NCI-H2081 (cell line): Measurements from ENCODE around the gene VSNL1.

Experiments
- DNase-seq, 2 experiments: peaks; one replicate each; lab custom pipeline; 2025; lab: John Stamatoyannopoulos, UW

VSNL1 gene

GRCh38 chr2:17646081-17646554, 105.6 kb downstream of the VSNL1 start:
- DNase-seq, result peak; percentile 53 to 62

GRCh38 chr2:17646838-17647701, 106.6 kb downstream of the VSNL1 start:
- no peak for DNase-seq

DNA sequence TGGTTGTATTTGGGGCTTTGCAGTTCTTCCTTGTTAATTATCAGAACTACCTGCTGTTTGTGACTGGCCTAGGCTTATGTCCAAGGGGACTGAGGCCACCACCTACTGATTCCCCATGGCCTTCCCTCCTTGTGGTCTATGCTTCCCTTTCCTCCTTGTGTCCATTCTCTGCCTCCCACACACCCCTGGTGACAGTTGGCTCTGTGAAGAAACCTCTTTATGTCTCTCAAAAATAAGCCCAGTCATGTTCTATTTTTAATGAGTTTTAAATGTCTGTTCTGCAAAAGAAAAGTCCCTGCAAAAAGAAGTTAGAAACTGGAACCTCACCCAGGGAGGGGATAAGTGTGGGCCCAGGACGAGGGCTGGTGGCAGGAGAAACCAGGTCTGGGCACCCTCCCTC, 108.1 kb downstream of the VSNL1 start:
- no peak for DNase-seq

DNA sequence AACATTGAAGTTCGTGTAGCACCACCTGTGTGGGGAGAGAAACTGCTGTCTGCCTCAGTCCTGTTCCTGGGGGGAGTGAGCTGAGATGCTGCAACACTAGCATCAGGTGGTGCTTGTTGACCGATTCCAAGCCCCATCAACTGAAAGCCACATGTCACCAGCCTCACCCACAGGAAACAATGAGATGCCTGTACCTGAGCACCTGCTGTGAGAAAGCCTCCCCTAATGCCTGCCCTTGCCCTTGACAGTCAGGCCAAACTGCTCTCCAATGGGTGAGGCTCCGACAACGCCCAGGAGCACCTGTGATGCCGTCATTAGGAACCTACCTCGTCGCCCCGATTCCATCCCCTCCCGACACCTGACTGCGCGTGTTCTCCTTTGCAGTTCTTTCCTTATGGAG, 108.5 kb downstream of the VSNL1 start:
- no peak for DNase-seq

- no peak for DNase-seq
Measured at GRCh38 chr2:17652681-17653394, 112.3 kb downstream of the VSNL1 start.

GRCh38 chr2:17657759-17658158, 117.3 kb downstream of the VSNL1 start:
- DNase-seq, result no peak

DNA sequence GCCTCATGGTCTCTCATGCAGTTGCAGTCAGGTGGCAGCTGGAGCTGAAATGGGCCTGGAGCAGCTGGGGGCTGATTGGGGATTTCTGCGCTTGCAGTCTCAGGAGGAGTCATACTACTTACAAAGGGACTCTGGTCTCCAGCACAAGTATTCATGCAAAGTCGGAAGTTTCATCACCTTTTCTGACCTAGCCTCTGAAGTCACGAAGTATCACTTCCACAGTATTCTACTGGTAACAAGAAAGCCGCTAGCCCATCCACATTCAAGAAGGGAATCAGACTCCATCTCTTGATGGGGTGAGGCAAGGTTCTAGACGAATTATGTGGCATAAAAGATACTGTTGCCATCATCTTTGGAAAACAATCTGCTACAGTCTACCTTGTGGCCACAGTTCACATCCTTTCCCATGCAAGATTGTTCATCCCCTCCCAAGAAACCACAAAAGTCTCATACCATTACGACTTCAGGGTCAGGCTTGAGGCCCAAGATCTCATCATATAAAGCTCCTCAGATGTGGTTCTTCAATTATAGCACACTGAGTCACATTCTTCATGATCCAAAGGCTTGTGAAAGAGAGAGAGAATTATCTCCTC, 117.9 kb downstream of the VSNL1 start:
- DNase-seq, result no peak

GRCh38 chr2:17660219-17660618, 119.7 kb downstream of the VSNL1 start:
- no peak for DNase-seq

DNA sequence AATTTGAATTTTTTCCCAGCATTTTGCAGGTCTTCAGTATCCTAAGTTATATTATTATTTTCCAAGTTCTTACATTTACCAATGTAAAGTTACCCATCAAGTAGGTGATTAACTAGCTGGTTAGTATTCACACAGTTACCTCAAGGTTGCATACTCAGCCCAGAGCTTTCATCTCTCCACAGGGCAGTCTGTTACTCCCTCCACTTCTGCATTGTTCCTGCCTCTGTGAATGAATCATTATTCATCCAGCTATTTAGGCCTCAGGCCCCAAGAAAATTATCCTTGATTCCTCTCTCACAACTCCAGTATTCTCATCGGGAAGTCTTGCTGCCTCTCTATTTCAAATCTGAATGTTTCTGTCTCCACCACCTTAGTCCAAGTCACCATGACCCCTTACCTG, 121.0 kb downstream of the VSNL1 start:
- no peak for DNase-seq

GRCh38 chr2:17662723-17663122, 122.2 kb downstream of the VSNL1 start:
- DNase-seq, result no peak

- no peak for DNase-seq
Measured at GRCh38 chr2:17664534-17664933, 124.0 kb downstream of the VSNL1 start.

DNA sequence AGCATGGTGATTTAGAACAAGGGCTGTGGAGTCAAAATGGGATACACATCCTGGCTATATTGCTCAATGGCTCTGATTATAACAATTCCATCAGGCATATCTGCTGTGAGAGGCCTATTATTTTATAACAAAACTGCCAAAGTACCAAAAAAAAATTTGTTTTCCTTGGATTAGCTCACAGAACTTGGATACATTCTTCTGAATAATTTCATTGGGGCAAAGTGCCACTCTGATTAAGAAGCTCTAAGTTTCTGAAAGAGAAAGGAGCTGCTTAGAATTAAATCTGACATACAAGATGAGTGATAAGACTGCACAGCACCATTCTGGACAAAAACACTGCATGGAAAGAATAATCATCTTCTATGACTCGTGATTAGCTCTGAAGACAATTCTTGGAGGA, 127.4 kb downstream of the VSNL1 start:
- DNase-seq, result no peak

- DNase-seq, result no peak
Measured at GRCh38 chr2:17672583-17673317, 132.3 kb downstream of the VSNL1 start.

GRCh38 chr2:17674817-17675216, 134.3 kb downstream of the VSNL1 start:
- no peak for DNase-seq

DNA sequence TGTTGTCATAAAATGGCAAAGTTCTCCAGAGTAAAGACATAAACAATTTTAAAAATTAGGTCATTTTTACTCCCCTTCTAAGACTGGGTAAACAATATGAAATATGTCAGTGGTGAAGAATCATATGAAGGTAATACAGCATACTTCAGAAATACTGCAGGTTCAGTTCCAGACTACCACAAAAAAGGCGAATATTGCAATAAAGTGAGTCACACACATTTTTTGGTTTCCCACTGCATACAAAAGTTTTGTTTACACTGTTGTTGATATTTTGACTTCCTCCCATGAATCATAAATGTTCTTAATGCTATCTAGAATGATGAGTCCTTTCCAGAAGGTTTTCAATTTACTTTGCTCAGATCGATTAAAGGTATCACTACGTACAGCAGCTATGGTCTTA, 139.6 kb downstream of the VSNL1 start:
- no peak for DNase-seq

- DNase-seq, result no peak
Measured at GRCh38 chr2:17682098-17682857, 141.8 kb downstream of the VSNL1 start.

DNA sequence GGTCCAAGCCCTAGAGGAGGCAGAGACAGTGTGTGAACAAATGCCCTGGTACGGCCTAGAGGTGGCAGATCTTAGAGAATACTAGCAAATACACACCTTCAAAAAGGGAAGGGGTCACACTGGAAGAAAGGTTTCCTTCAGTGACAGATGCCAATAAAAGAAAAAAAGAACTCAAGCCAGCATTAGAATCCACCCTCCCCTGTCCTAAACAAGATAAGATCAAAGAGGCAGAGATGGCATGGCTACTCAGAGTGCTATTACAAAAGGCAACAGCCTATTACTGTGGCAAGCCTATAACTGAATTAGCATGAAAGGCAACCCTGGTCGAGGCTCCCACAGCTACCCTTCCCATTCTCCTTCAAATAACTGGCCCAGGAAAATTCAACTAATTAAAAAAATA, 143.5 kb downstream of the VSNL1 start:
- no peak for DNase-seq

DNA sequence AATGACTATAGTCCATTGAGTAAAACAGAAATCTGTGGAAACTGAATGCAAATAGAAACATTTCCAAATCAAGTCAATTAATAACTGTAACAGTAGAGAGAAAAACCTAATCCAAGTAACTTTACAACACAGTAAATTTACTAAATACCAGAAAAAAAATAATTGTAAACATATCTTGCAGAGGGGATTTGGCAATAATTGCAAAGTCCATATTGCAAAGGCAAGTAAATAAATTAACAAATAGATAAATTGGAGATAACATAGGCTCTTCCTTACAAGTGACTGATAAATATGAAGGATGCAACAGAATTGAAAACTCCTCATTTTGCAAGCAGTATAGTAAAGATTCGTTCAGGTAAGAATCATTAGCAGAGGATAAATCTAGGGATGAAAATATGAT, 148.1 kb downstream of the VSNL1 start:
- no peak for DNase-seq

GRCh38 chr2:17689010-17689409, 148.5 kb downstream of the VSNL1 start:
- no peak for DNase-seq

DNA sequence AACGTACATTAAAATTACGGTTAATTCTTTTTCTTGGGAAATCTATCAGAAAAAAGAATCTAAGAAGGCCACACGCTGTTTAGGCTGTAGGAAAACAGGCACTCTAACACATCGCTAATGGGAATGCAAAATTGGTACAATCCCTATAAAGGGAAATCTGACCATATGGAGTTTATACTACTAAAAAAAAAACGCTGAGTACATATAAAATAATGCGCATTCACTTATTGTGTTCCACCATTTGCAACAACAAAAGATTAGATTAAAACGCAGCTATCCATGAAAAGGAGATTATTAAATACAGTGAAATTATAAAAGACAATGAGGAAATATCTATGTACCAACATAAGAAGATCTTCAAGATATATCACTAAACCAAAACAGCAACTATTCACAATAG, 150.3 kb downstream of the VSNL1 start:
- no peak for DNase-seq
